Caco-2 (cell line): ENCODE data around the gene ZNF771. TPM values are rescaled to one million over a fixed set of nuclear protein-coding genes. Genes with fewer than 3 reads are reported as not detected.

Source experiments
- BruUV-seq: library from RNA; stranded (reverse); fragments of 400-500 nt; replicated peaks from 2 replicates; lab custom pipeline; 2021; lab: Mats Ljungman, UMichigan
- CTCF ChIA-PET: fragments of 300-600 bp; sonication (Branson Sonifier 250); formaldehyde crosslinking; loops from one replicate; lab custom pipeline; 2022; ENCODE audit warnings: antibody characterized with exemption; lab: Charles Lee
- POLR2A ChIA-PET: fragments of 300-600 bp; sonication (Branson Sonifier 250); formaldehyde crosslinking; loops from one replicate; lab custom pipeline; 2022; ENCODE audit warnings: antibody characterized with exemption; lab: Charles Lee
- DNase-seq, 2 experiments: peaks; one replicate each; pipeline versions ENCODE4 v3.0.0 to v3.0.0-alpha.2; 2020 to 2022
- H3K27me3 ChIP-seq: replicated peaks from 2 replicates; pipeline ENCODE4 v1.6.0; 2011; ENCODE audit warnings: low read length; ENCODE audit not compliant: control insufficient read depth, insufficient read depth
- H3K36me3 ChIP-seq: 2 replicates; pipeline ENCODE4 v1.5.1; 2011; ENCODE audit warnings: low read length; ENCODE audit not compliant: control insufficient read depth, insufficient read depth
- H3K4me1 ChIP-seq: fragments of 250-450 bp; sonication (Bioruptor Pico); 2 replicates; pipeline ENCODE4 v1.5.1; 2020; ENCODE audit warnings: mild to moderate bottlenecking
- H3K4me3 ChIP-seq: 2 replicates; pipeline ENCODE4 v1.5.1; 2011; ENCODE audit warnings: low read depth, mild to moderate bottlenecking, control low read depth, low read length
- H3K9me3 ChIP-seq: fragments of 250-450 bp; sonication (Bioruptor Pico); 2 replicates; pipeline ENCODE4 v1.5.1; 2020; ENCODE audit warnings: mild to moderate bottlenecking, moderate library complexity
- H3K27ac Mint-ChIP-seq: one replicate; pipeline ENCODE4 v1.8.0; 2022; ENCODE audit warnings: mixed read lengths; ENCODE audit not compliant: unreplicated experiment
- H3K27me3 Mint-ChIP-seq: one replicate; pipeline ENCODE4 v1.8.0; 2022; ENCODE audit warnings: mixed read lengths; ENCODE audit not compliant: insufficient read depth, unreplicated experiment
- H3K36me3 Mint-ChIP-seq: one replicate; pipeline ENCODE4 v1.8.0; 2022; ENCODE audit warnings: mild to moderate bottlenecking, mixed read lengths; ENCODE audit not compliant: insufficient read depth, unreplicated experiment
- H3K4me1 Mint-ChIP-seq: one replicate; pipeline ENCODE4 v1.8.0; 2022; ENCODE audit warnings: low read depth, mixed read lengths; ENCODE audit not compliant: unreplicated experiment
- H3K4me3 Mint-ChIP-seq: one replicate; pipeline ENCODE4 v1.8.0; 2022; ENCODE audit warnings: mild to moderate bottlenecking, moderate library complexity, mixed read lengths; ENCODE audit not compliant: unreplicated experiment
- H3K9me3 Mint-ChIP-seq: one replicate; pipeline ENCODE4 v1.8.0; 2022; ENCODE audit warnings: mixed read lengths; ENCODE audit not compliant: unreplicated experiment
- intact Hi-C: fragments of 100-400 bp; cut with micrococcal nuclease; formaldehyde crosslinking; loops from one replicate; pipeline ENCODE4 v1.10.0; 2022; ENCODE audit not compliant: unreplicated experiment
- total RNA-seq: library from RNA; stranded (reverse); gene quantifications from 2 replicates; pipeline ENCODE4 v1.2.3, GENCODE V29; 2022
- TF ChIP-seq, protein P1 (sequence below), 2 experiments: fragments of 200-600 bp in 1 of 2; IDR thresholded peaks; 1 replicate in 1 of 2; 2 replicates in 1 of 2; pipeline versions ENCODE4 v1.5.1 to v1.8.0; 2011 to 2022; ENCODE audit warnings: antibody characterized with exemption in 1 of 2, control low read depth in 1 of 2, inconsistent platforms in 1 of 2, low read depth in 1 of 2, low read length in 1 of 2, mild to moderate bottlenecking in 1 of 2, moderate library complexity in 1 of 2; ENCODE audit not compliant: insufficient read depth in 1 of 2, severe bottlenecking in 1 of 2, unreplicated experiment in 1 of 2

ZNF771 gene
- total RNA-seq, 1 experiment from 2014 or later: 5.8 TPM

GRCh38 chr16:30375864-30376263 is 31.5 kb upstream of the ZNF771 start:
- intact Hi-C loops: no loop called here
- H3K36me3 ChIP-seq: no peaks in the 10 kb centered on the region
- Mint-ChIP-seq H3K4me3 (no peak overlapping the region), H3K9me3 (no peaks in the 10 kb centered on the region), H3K36me3 (peaks cover 20% of the 10 kb centered on the region), H3K27ac (peak overlapping the region; percentile 57), H3K4me1 (peaks cover 30% of the 10 kb centered on the region), H3K27me3 (no peaks in the 10 kb centered on the region)
- CTCF ChIA-PET: no interaction called here
- TF ChIP-seq, protein P1, sequence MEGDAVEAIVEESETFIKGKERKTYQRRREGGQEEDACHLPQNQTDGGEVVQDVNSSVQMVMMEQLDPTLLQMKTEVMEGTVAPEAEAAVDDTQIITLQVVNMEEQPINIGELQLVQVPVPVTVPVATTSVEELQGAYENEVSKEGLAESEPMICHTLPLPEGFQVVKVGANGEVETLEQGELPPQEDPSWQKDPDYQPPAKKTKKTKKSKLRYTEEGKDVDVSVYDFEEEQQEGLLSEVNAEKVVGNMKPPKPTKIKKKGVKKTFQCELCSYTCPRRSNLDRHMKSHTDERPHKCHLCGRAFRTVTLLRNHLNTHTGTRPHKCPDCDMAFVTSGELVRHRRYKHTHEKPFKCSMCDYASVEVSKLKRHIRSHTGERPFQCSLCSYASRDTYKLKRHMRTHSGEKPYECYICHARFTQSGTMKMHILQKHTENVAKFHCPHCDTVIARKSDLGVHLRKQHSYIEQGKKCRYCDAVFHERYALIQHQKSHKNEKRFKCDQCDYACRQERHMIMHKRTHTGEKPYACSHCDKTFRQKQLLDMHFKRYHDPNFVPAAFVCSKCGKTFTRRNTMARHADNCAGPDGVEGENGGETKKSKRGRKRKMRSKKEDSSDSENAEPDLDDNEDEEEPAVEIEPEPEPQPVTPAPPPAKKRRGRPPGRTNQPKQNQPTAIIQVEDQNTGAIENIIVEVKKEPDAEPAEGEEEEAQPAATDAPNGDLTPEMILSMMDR (IDR thresholded peaks at IDR 0.05; ENCODE audit: insufficient read depth in 1 of 2, low read depth in 1 of 2, low read length in 1 of 2, severe bottlenecking in 1 of 2, unreplicated experiment in 1 of 2): no peak
- peaks cover 26% of the 10 kb centered on the region for H3K4me1 ChIP-seq
- DNase-seq: no peak
- H3K9me3 ChIP-seq: no peaks in the 10 kb centered on the region
- no TSS peak for BruUV-seq
- POLR2A ChIA-PET: interaction anchor here (0.6 to 1.1 kb wide), 2 partner anchors 21 to 1416 kb away, joined by 4 to 15 read pairs; partner anchors contain the start of gene CD2BP2
- no peak overlapping the region for H3K4me3 ChIP-seq
- no peaks in the 10 kb centered on the region for H3K27me3 ChIP-seq

DNA sequence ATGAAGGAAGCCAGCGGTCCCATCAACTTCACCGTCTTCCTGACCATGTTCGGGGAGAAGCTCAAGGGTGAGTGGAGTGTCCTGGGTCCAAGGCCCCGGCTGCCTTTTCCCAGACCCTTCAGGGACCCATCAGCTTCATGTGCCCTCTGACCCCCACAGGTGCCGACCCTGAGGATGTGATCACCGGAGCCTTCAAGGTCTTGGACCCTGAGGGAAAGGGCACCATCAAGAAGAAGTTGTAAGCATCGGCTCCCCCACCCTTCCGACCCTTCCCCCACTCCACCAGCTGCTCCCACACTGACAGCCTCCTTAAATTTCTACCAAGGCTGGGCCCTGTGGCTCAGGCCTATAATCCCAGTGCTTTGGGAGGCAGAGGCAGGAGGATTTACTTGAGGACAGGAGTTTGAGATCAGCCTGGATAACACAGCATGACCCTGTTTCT is 30.9 kb upstream of the ZNF771 start:
- Mint-ChIP-seq H3K9me3 (no peaks in the 10 kb centered on the region), H3K36me3 (peaks cover 24% of the 10 kb centered on the region), H3K4me1 (peaks cover 26% of the 10 kb centered on the region), H3K4me3 (no peak overlapping the region), H3K27me3 (no peaks in the 10 kb centered on the region), H3K27ac (no peak overlapping the region)
- DNase-seq: no peak
- peaks cover 22% of the 10 kb centered on the region for H3K4me1 ChIP-seq
- TF ChIP-seq, protein P1 (IDR thresholded peaks at IDR 0.05; ENCODE audit: insufficient read depth in 1 of 2, low read depth in 1 of 2, low read length in 1 of 2, severe bottlenecking in 1 of 2, unreplicated experiment in 1 of 2): no peak
- intact Hi-C loops: no loop called here
- H3K36me3 ChIP-seq: no peaks in the 10 kb centered on the region
- BruUV-seq: no TSS peak
- peak overlapping the region; percentile 15; the same call in 1 of the 2 replicates for H3K4me3 ChIP-seq
- ChIA-PET CTCF (no interaction called here), POLR2A (interaction anchor here (1.1 kb wide), 1 partner anchor 21 kb away, joined by 4 read pairs; the partner anchor contains the start of gene CD2BP2)
- H3K9me3 ChIP-seq: no peaks in the 10 kb centered on the region
- H3K27me3 ChIP-seq: no peaks in the 10 kb centered on the region

DNA sequence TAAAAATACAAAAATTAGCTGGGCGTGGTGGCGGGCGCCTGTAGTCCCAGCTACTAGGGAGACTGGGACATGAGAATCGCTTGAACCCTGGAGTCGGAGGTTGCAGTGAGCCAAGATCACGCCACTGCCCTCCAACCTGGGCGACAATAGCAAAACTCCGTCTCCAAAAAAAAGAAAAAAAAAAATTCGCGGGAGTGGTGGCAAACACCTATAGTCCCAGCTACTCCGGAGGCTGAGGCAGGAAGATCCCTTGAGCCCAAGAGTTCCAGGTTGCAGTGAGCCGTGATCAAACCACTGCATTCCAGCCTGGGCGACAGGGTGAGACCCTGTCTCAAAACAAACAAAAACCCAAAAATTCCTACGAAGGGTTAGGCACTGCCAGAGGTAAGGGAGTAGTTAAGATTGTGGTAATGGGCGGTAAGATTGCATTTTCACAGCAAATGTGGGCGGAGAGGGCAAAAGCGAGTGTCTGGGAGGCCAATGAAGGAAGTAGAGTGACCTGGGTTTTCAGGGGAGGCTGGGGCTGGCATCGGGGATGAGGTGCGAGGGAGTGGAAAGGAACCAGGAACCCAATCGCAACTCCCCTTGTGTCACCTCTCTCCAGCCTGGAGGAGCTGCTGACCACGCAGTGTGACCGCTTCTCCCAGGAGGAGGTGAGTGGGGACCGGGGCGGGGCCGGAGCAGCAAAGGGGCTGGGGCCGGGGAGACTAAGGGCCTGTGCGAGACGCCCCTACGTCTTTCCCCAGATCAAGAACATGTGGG is 30.2 kb upstream of the ZNF771 start:
- DNase-seq: no peak
- Mint-ChIP-seq H3K36me3 (peaks cover 26% of the 10 kb centered on the region), H3K4me3 (peak overlapping the region; percentile 87), H3K27ac (peak overlapping the region; percentile 98), H3K4me1 (peaks cover 19% of the 10 kb centered on the region), H3K27me3 (no peaks in the 10 kb centered on the region), H3K9me3 (no peaks in the 10 kb centered on the region)
- ChIA-PET POLR2A (interaction anchor here (0.6 to 1.1 kb wide), 3 partner anchors 22 to 428 kb away, joined by 4 to 6 read pairs (median 6); partner anchors contain the start of gene CD2BP2), CTCF (interaction anchor here (0.6 to 1.4 kb wide), 3 partner anchors 18 to 265 kb away, joined by 3 to 7 read pairs (median 3); partner anchors contain the start of gene ZNF48)
- Histone ChIP-seq H3K4me3 (peak overlapping the region; percentile 79), H3K4me1 (peaks cover 18% of the 10 kb centered on the region), H3K36me3 (no peaks in the 10 kb centered on the region), H3K27me3 (no peaks in the 10 kb centered on the region), H3K9me3 (no peaks in the 10 kb centered on the region)
- intact Hi-C loops: no loop called here
- BruUV-seq: TSS peak; percentile 89
- TF ChIP-seq, protein P1 (IDR thresholded peaks at IDR 0.05; ENCODE audit: insufficient read depth in 1 of 2, low read depth in 1 of 2, low read length in 1 of 2, severe bottlenecking in 1 of 2, unreplicated experiment in 1 of 2): no peak
